Lower leg skin (tissue), 3 donors: ENCODE results near the gene MTHFD2L.

Experiments used
- CTCF ChIP-seq, 3 donors: fragments of 450-650 bp; IDR thresholded peaks; one replicate each; pipeline ENCODE4 v1.5.1; 2016; ENCODE audit warnings: antibody characterized with exemption in 3 of 3, mild to moderate bottlenecking in 3 of 3, moderate library complexity in 2 of 3
- POLR2A ChIP-seq, 2 donors: fragments of 450-650 bp; IDR thresholded peaks; one replicate each; pipeline ENCODE4 v1.6.1; 2016 to 2017; ENCODE audit warnings: antibody characterized with exemption in 2 of 2, mild to moderate bottlenecking in 1 of 2, moderate library complexity in 1 of 2

GRCh38 chr4:74190919-74191397 lies 33.0 kb downstream of the MTHFD2L start:
- no peak for TF ChIP-seq POLR2A (IDR thresholded peaks at IDR 0.05)
- TF ChIP-seq CTCF (IDR thresholded peaks at IDR 0.05), result no peak
